Measurements from ENCODE around the gene SIPA1L3.

- TF ChIP-seq POLR2AphosphoS5 (IDR thresholded peaks at IDR 0.05), result no peak
- no peak for TF ChIP-seq CTCF (IDR thresholded peaks at IDR 0.05)
- no peak for TF ChIP-seq POLR2A (IDR thresholded peaks at IDR 0.05)
- no peak for TF ChIP-seq EP300 (IDR thresholded peaks at IDR 0.05)
Measured at GRCh38 chr19:37903096-37903495, 3.9 kb upstream of the SIPA1L3 start.

Data from upper lobe of left lung (tissue), 4 donors.